Measurements from ENCODE around the gene CAMSAP1.

Gene CAMSAP1

GRCh38 chr9:135761150-135761844 lies 146.0 kb downstream of the CAMSAP1 start:
- ATAC-seq = no peak

GRCh38 chr9:135760465-135760864 lies 146.9 kb downstream of the CAMSAP1 start:
- ATAC-seq = no peak

More at GRCh38 chr9:135761150-135761844, 146.0 kb downstream of the CAMSAP1 start:
- DNase-seq = no peak

GRCh38 chr9:135759676-135760300 lies 147.6 kb downstream of the CAMSAP1 start:
- ATAC-seq (no peak), DNase-seq (no peak)

More at GRCh38 chr9:135760465-135760864, 146.9 kb downstream of the CAMSAP1 start:
- DNase-seq = no peak

GRCh38 chr9:135758870-135759269 lies 148.5 kb downstream of the CAMSAP1 start:
- ATAC-seq = no peak

More at GRCh38 chr9:135758870-135759269, 148.5 kb downstream of the CAMSAP1 start:
- DNase-seq = no peak

Data from stimulated activated naive CD8-positive, alpha-beta T cell treated with anti-CD3 and anti-CD28 coated beads, Interleukin-15, Interleukin-2, amounts not matched to agents 100 U/mL and 50 U/mL, for 24 hours (primary cell).